Liver (tissue), 9 donors: ENCODE data around the gene CGB5. TPM values are rescaled to one million over a fixed set of nuclear protein-coding genes. Genes with fewer than 3 reads are reported as not detected.

Experiments
- DNase-seq: peaks from one replicate; pipeline ENCODE4 v3.0.0-alpha.2; 2017; ENCODE audit warnings: low spot score
- H3K27ac ChIP-seq, 2 donors: one replicate each; pipeline ENCODE4 v1.7.0; 2013; ENCODE audit warnings: inconsistent platforms in 2 of 2, low read length in 2 of 2, control low read depth in 1 of 2, low read depth in 1 of 2, mild to moderate bottlenecking in 1 of 2
- H3K27me3 ChIP-seq, 4 donors: one replicate each; pipeline versions ENCODE4 v1.6.1 to v1.7.0; 2013; ENCODE audit warnings: low read length in 3 of 4, inconsistent platforms in 1 of 4, mild to moderate bottlenecking in 1 of 4, moderate library complexity in 1 of 4; ENCODE audit not compliant: control insufficient read depth in 4 of 4, insufficient read depth in 4 of 4
- H3K36me3 ChIP-seq, 4 donors: one replicate each; pipeline versions ENCODE4 v1.6.1 to v1.7.0; 2013; ENCODE audit warnings: low read length in 3 of 4, mild to moderate bottlenecking in 3 of 4, low read depth in 1 of 4, moderate library complexity in 1 of 4; ENCODE audit not compliant: control insufficient read depth in 4 of 4, insufficient read depth in 3 of 4
- H3K4me1 ChIP-seq, 4 donors: one replicate each; pipeline versions ENCODE4 v1.6.1 to v1.7.0; 2013; ENCODE audit warnings: low read length in 3 of 4, mild to moderate bottlenecking in 3 of 4, moderate library complexity in 1 of 4; ENCODE audit not compliant: control insufficient read depth in 4 of 4, insufficient read depth in 4 of 4
- H3K4me3 ChIP-seq, 3 donors: one replicate each; pipeline versions ENCODE4 v1.6.1 to v1.7.0; 2013; ENCODE audit warnings: low read length in 3 of 3, control low read depth in 1 of 3, low read depth in 1 of 3, mild to moderate bottlenecking in 1 of 3
- H3K9ac ChIP-seq, 2 donors: one replicate each; pipeline ENCODE4 v1.7.0; 2013; ENCODE audit warnings: low read length in 2 of 2, mild to moderate bottlenecking in 2 of 2, moderate library complexity in 2 of 2, control low read depth in 1 of 2, low read depth in 1 of 2
- H3K9me3 ChIP-seq, 4 donors: one replicate each; pipeline versions ENCODE4 v1.6.1 to v1.7.0; 2013; ENCODE audit warnings: low read length in 3 of 4; ENCODE audit not compliant: control insufficient read depth in 4 of 4
- EGR1 ChIP-seq, 2 donors: IDR thresholded peaks; 2 replicates each; pipeline ENCODE4 v1.6.1; 2016 to 2018; ENCODE audit warnings: antibody characterized with exemption in 2 of 2, low read depth in 2 of 2
- FOXA1 ChIP-seq: IDR thresholded peaks from 2 replicates; pipeline ENCODE4 v1.6.1; 2016; ENCODE audit warnings: antibody characterized with exemption
- FOXA2 ChIP-seq: IDR thresholded peaks from 2 replicates; pipeline ENCODE4 v1.6.1; 2016; ENCODE audit warnings: antibody characterized with exemption
- GABPA ChIP-seq, 2 donors: IDR thresholded peaks in 1 of 2; conservative IDR thresholded peaks in 1 of 2; 2 replicates each; pipeline ENCODE4 v1.6.1; 2016; ENCODE audit warnings: antibody characterized with exemption in 2 of 2, mild to moderate bottlenecking in 1 of 2, moderate library complexity in 1 of 2
- HNF4A ChIP-seq, 2 donors: conservative IDR thresholded peaks; 2 replicates each; pipeline ENCODE4 v1.6.1; 2016; ENCODE audit warnings: antibody characterized with exemption in 2 of 2, mild to moderate bottlenecking in 2 of 2
- HNF4G ChIP-seq: IDR thresholded peaks from 2 replicates; pipeline ENCODE4 v1.6.1; 2016; ENCODE audit warnings: antibody characterized with exemption
- JUND ChIP-seq, 2 donors: IDR thresholded peaks; 2 replicates each; pipeline ENCODE4 v1.6.1; 2016; ENCODE audit warnings: antibody characterized with exemption in 2 of 2
- MAX ChIP-seq: IDR thresholded peaks from 2 replicates; pipeline ENCODE4 v1.6.1; 2016; ENCODE audit warnings: antibody characterized with exemption
- NR2F2 ChIP-seq: IDR thresholded peaks from 2 replicates; pipeline ENCODE4 v1.6.1; 2016; ENCODE audit warnings: antibody characterized with exemption
- RAD21 ChIP-seq, 2 donors: IDR thresholded peaks; 2 replicates each; pipeline ENCODE4 v1.6.1; 2016; ENCODE audit warnings: antibody characterized with exemption in 2 of 2, mild to moderate bottlenecking in 2 of 2
- RXRA ChIP-seq, 2 donors: IDR thresholded peaks; 2 replicates each; pipeline ENCODE4 v1.6.1; 2017 to 2018; ENCODE audit warnings: antibody characterized with exemption in 2 of 2, mild to moderate bottlenecking in 1 of 2
- SP1 ChIP-seq: IDR thresholded peaks from 2 replicates; pipeline ENCODE4 v1.6.1; 2018; ENCODE audit warnings: antibody characterized with exemption, mild to moderate bottlenecking
- TAF1 ChIP-seq: conservative IDR thresholded peaks from 2 replicates; pipeline ENCODE4 v1.6.1; 2016; ENCODE audit warnings: antibody characterized with exemption, mild to moderate bottlenecking
- YY1 ChIP-seq: IDR thresholded peaks from 2 replicates; pipeline ENCODE4 v1.6.1; 2016; ENCODE audit warnings: antibody characterized with exemption, mild to moderate bottlenecking
- whole genome bisulfite sequencing: extraction: QIAGEN DNeasy Blood & Tissue Kit; methylation state at CpG from one replicate; pipeline ENCODE4 v1.1.7; 2013; 5-methylcytosine and 5-hydroxymethylcytosine counted together
- polyA plus RNA-seq, 2 donors: library from polyadenylated mRNA; stranded (reverse) in 1 of 2; unstranded in 1 of 2; fragments of 200-250 nt in 1 of 2; fragments of >200 nt in 1 of 2; fragmentation: Nextera tagmentation in 1 of 2; extraction: Ambion mirVana in 1 of 2; gene quantifications; one replicate each; pipeline versions ENCODE4 v1.2.1 to v1.2.3, GENCODE V29; 2013 to 2015
- total RNA-seq, 2 donors: library from RNA; depleted of rRNA; stranded (reverse); fragments of >200 nt; gene quantifications; one replicate each; pipeline ENCODE4 v1.2.3, GENCODE V29; 2014
- TF ChIP-seq, protein P1 (sequence below): fragments of 150-350 bp; IDR thresholded peaks from 2 replicates; pipeline ENCODE4 v1.5.1; 2017; ENCODE audit warnings: improper control_type of control experiment, low read depth, low read length; ENCODE audit not compliant: missing input control
- TF ChIP-seq, protein P2 (sequence below): IDR thresholded peaks from 2 replicates; pipeline ENCODE4 v1.6.1; 2016; ENCODE audit warnings: antibody characterized with exemption
- TF ChIP-seq, protein P3 (sequence below): IDR thresholded peaks from 2 replicates; pipeline ENCODE4 v1.6.1; 2016; ENCODE audit warnings: antibody characterized with exemption
- donor health status: healthy.
- donor health status: healthy.
- donor health status: healthy.
- donor health status: healthy.
- donor health status: healthy.

CGB5 gene
- total and polyA plus RNA-seq, 4 donors = not detected

GRCh38 chr19:49014123-49014869 is 29.4 kb upstream of the CGB5 start:
- peaks cover 4 to 45% (median 12%) of the 10 kb centered on the region in 4 donors for H3K36me3 ChIP-seq

DNA sequence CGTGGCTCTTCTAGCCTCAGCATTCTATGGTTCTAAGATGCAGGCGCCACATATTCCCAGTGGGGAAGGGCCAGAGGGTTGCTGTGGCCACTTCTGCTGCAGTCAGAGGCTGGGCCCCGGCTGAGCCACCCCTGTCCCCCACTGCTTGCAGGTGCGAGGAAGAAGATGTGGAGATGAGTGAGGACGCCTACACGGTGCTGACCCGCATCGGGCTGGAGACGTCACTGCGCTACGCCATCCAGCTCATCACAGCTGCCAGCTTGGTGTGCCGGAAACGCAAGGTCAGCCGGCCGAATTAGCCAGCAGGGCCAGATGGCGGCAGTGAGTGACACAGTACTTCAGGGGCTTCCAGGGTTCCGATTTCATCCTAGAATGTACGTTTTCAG is 28.8 kb upstream of the CGB5 start:
- Histone ChIP-seq H3K27me3 (no peaks in the 10 kb centered on the region), H3K4me1 (peaks cover 5 to 22% (median 16%) of the 10 kb centered on the region in 4 donors), H3K4me3 (no peak overlapping the region), H3K9ac (no peak overlapping the region), H3K9me3 (no peaks in the 10 kb centered on the region), H3K36me3 (peaks cover 4 to 39% (median 9%) of the 10 kb centered on the region in 4 donors), H3K27ac (no peak overlapping the region)
- WGBS = 96% methylated on average over 18 of the region's 18 CpGs
- DNase-seq = no peak
- no peak for TF ChIP-seq JUND (IDR thresholded peaks at IDR 0.05)
- TF ChIP-seq YY1 = no peak
- TF ChIP-seq, protein P1, sequence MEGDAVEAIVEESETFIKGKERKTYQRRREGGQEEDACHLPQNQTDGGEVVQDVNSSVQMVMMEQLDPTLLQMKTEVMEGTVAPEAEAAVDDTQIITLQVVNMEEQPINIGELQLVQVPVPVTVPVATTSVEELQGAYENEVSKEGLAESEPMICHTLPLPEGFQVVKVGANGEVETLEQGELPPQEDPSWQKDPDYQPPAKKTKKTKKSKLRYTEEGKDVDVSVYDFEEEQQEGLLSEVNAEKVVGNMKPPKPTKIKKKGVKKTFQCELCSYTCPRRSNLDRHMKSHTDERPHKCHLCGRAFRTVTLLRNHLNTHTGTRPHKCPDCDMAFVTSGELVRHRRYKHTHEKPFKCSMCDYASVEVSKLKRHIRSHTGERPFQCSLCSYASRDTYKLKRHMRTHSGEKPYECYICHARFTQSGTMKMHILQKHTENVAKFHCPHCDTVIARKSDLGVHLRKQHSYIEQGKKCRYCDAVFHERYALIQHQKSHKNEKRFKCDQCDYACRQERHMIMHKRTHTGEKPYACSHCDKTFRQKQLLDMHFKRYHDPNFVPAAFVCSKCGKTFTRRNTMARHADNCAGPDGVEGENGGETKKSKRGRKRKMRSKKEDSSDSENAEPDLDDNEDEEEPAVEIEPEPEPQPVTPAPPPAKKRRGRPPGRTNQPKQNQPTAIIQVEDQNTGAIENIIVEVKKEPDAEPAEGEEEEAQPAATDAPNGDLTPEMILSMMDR = no peak
- TF ChIP-seq FOXA2 = no peak
- no peak for TF ChIP-seq RXRA (IDR thresholded peaks at IDR 0.05)
- TF ChIP-seq FOXA1 = no peak
- TF ChIP-seq, protein P2, sequence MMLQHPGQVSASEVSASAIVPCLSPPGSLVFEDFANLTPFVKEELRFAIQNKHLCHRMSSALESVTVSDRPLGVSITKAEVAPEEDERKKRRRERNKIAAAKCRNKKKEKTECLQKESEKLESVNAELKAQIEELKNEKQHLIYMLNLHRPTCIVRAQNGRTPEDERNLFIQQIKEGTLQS = no peak
- TF ChIP-seq HNF4G = no peak
- TF ChIP-seq MAX = no peak
- no peak for TF ChIP-seq TAF1
- TF ChIP-seq, protein P3, sequence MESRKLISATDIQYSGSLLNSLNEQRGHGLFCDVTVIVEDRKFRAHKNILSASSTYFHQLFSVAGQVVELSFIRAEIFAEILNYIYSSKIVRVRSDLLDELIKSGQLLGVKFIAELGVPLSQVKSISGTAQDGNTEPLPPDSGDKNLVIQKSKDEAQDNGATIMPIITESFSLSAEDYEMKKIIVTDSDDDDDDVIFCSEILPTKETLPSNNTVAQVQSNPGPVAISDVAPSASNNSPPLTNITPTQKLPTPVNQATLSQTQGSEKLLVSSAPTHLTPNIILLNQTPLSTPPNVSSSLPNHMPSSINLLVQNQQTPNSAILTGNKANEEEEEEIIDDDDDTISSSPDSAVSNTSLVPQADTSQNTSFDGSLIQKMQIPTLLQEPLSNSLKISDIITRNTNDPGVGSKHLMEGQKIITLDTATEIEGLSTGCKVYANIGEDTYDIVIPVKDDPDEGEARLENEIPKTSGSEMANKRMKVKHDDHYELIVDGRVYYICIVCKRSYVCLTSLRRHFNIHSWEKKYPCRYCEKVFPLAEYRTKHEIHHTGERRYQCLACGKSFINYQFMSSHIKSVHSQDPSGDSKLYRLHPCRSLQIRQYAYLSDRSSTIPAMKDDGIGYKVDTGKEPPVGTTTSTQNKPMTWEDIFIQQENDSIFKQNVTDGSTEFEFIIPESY = no peak
- TF ChIP-seq GABPA (IDR thresholded peaks at IDR 0.05 in 1 of 2, conservative IDR thresholded peaks at IDR 0.05 in 1 of 2) = no peak
- TF ChIP-seq NR2F2 = no peak
- TF ChIP-seq EGR1 (IDR thresholded peaks at IDR 0.05; ENCODE audit: low read depth in 2 of 2) = no peak
- no peak for TF ChIP-seq SP1
- no peak for TF ChIP-seq HNF4A (conservative IDR thresholded peaks at IDR 0.05)
- TF ChIP-seq RAD21 (IDR thresholded peaks at IDR 0.05) = no peak

More at GRCh38 chr19:49014123-49014869, 29.4 kb upstream of the CGB5 start:
- H3K4me3 ChIP-seq = no peak overlapping the region
- no peak for TF ChIP-seq GABPA (IDR thresholded peaks at IDR 0.05 in 1 of 2, conservative IDR thresholded peaks at IDR 0.05 in 1 of 2)
- TF ChIP-seq, protein P3 = no peak
- TF ChIP-seq, protein P2 = no peak
- no peak for TF ChIP-seq YY1
- no peak for TF ChIP-seq SP1
- TF ChIP-seq, protein P1 = no peak
- no peak for TF ChIP-seq EGR1 (IDR thresholded peaks at IDR 0.05; ENCODE audit: low read depth in 2 of 2)
- TF ChIP-seq FOXA1 = no peak
- TF ChIP-seq HNF4G = no peak
- H3K9ac ChIP-seq = no peak overlapping the region
- no peaks in the 10 kb centered on the region for H3K9me3 ChIP-seq
- no peak overlapping the region for H3K27ac ChIP-seq
- peaks cover 5 to 19% (median 12%) of the 10 kb centered on the region in 4 donors for H3K4me1 ChIP-seq
- no peaks in the 10 kb centered on the region for H3K27me3 ChIP-seq
- DNase-seq = no peak
- WGBS = 97% methylated on average over 32 of the region's 32 CpGs
